ENCODE measurements around the gene B4GALNT3.

B4GALNT3 gene

GRCh38 chr12:510071-510825 is 50.5 kb downstream of the B4GALNT3 start:
- DNase-seq = no peak

GRCh38 chr12:512933-513332 is 53.2 kb downstream of the B4GALNT3 start:
- DNase-seq = no peak

GRCh38 chr12:513446-513845 is 53.7 kb downstream of the B4GALNT3 start:
- no peak for DNase-seq

- DNase-seq = no peak
Observed at GRCh38 chr12:517538-517937, 57.8 kb downstream of the B4GALNT3 start.

GRCh38 chr12:520119-520518 is 60.4 kb downstream of the B4GALNT3 start:
- DNase-seq = no peak

- no peak for DNase-seq
Observed at GRCh38 chr12:522692-523378, 63.1 kb downstream of the B4GALNT3 start.

- no peak for DNase-seq
Observed at GRCh38 chr12:524167-524951, 64.6 kb downstream of the B4GALNT3 start.

GRCh38 chr12:526089-526488 is 66.3 kb downstream of the B4GALNT3 start:
- no peak for DNase-seq

GRCh38 chr12:527241-527640 is 67.5 kb downstream of the B4GALNT3 start:
- no peak for DNase-seq

- DNase-seq = no peak
Observed at GRCh38 chr12:527729-528128, 68.0 kb downstream of the B4GALNT3 start.

- no peak for DNase-seq
Observed at GRCh38 chr12:530308-530707, 70.6 kb downstream of the B4GALNT3 start.

- no peak for DNase-seq
Observed at GRCh38 chr12:530821-531220, 71.1 kb downstream of the B4GALNT3 start.

GRCh38 chr12:531951-532585 is 72.3 kb downstream of the B4GALNT3 start:
- DNase-seq = no peak

GRCh38 chr12:532908-533565 is 73.3 kb downstream of the B4GALNT3 start:
- DNase-seq = no peak

- DNase-seq = no peak
Observed at GRCh38 chr12:533718-534117, 74.0 kb downstream of the B4GALNT3 start.

- no peak for DNase-seq
Observed at GRCh38 chr12:534216-534615, 74.5 kb downstream of the B4GALNT3 start.

GRCh38 chr12:535396-535795 is 75.7 kb downstream of the B4GALNT3 start:
- no peak for DNase-seq

- no peak for DNase-seq
Observed at GRCh38 chr12:536751-537245, 77.1 kb downstream of the B4GALNT3 start.

GRCh38 chr12:537772-538171 is 78.0 kb downstream of the B4GALNT3 start:
- no peak for DNase-seq

- DNase-seq = peak; percentile 69 to 73
Observed at GRCh38 chr12:538731-539539, 79.2 kb downstream of the B4GALNT3 start.

- DNase-seq = no peak
Observed at GRCh38 chr12:539540-540310, 80.0 kb downstream of the B4GALNT3 start.

Measured in CD4-positive, alpha-beta T cell treated with Interleukin-1 beta for 1 hour (primary cell).